Aorta (tissue), 5 donors: Measurements from ENCODE around the gene PACRG. TPM values are rescaled to one million over a fixed set of nuclear protein-coding genes. Genes with fewer than 3 reads are reported as not detected.

Experiments
- ATAC-seq: fragments of 200-7000 bp; cut with Tn5 transposase; one replicate; pipeline ENCODE4 v1.9.1; 2022; ENCODE audit warnings: moderate library complexity; ENCODE audit not compliant: low FRiP score
- DNase-seq, 2 donors: peaks; one replicate each; pipeline ENCODE4 v3.0.0-alpha.2; 2020
- H3K27ac ChIP-seq, 2 donors: one replicate each; pipeline ENCODE4 v1.5.1; 2013; ENCODE audit warnings: low read length in 2 of 2, mild to moderate bottlenecking in 2 of 2, moderate library complexity in 2 of 2, control low read depth in 1 of 2, inconsistent platforms in 1 of 2, low read depth in 1 of 2
- H3K27me3 ChIP-seq, 2 donors: one replicate each; pipeline ENCODE4 v1.6.1; 2013; ENCODE audit warnings: control low read depth in 1 of 2, low read length in 1 of 2, mild to moderate bottlenecking in 1 of 2, moderate library complexity in 1 of 2; ENCODE audit not compliant: insufficient read depth in 2 of 2, control insufficient read depth in 1 of 2
- H3K36me3 ChIP-seq, 2 donors: one replicate each; pipeline ENCODE4 v1.6.1; 2013; ENCODE audit warnings: control low read depth in 1 of 2, low read length in 1 of 2, mild to moderate bottlenecking in 1 of 2; ENCODE audit not compliant: insufficient read depth in 2 of 2, control insufficient read depth in 1 of 2
- H3K4me1 ChIP-seq, 2 donors: one replicate each; pipeline ENCODE4 v1.6.1; 2013; ENCODE audit warnings: low read length in 2 of 2, control low read depth in 1 of 2, mild to moderate bottlenecking in 1 of 2, moderate library complexity in 1 of 2; ENCODE audit not compliant: insufficient read depth in 2 of 2, control insufficient read depth in 1 of 2
- H3K4me3 ChIP-seq, 2 donors: one replicate each; pipeline ENCODE4 v1.5.1; 2013; ENCODE audit warnings: low read length in 2 of 2, control low read depth in 1 of 2, mild to moderate bottlenecking in 1 of 2
- H3K9me3 ChIP-seq: one replicate; pipeline ENCODE4 v1.6.1; 2013; ENCODE audit warnings: mild to moderate bottlenecking, low read length; ENCODE audit not compliant: control insufficient read depth
- WGBS, 2 donors: extraction: QIAGEN DNeasy Blood & Tissue Kit; methylation state at CpG; one replicate each; pipeline ENCODE4 v1.1.7; 2013; 5-methylcytosine and 5-hydroxymethylcytosine counted together
- intact Hi-C, 2 donors: fragments of 100-400 bp; cut with DNase I; formaldehyde crosslinking; loops; one replicate each; pipeline versions ENCODE4 v1.14.2 to v1.15.0; 2022
- polyA plus RNA-seq, 2 donors: library from polyadenylated mRNA; stranded (reverse); fragments of 200-250 nt; gene quantifications; one replicate each; pipeline ENCODE4 v1.2.3, GENCODE V29; 2013
- total RNA-seq, 2 donors: library from RNA; stranded (reverse); fragmentation: NEBNext Ultra II Directional; extraction: Animal tissue kit (Norgen Biotek cat#: 25700); gene quantifications; one replicate each; pipeline ENCODE4 v1.2.1, GENCODE V29; 2021
- donor health status: healthy with polysubstance abuse.
- donor health status: Bipolar disorder and iron deficiency.
- donor health status: DM: no; HTN: no; CAD: no.
- donor health status: DM: no; HTN: no; CAD: no.
- donor health status: DM: yes; HTN: yes; CAD: no.

Gene PACRG
- total and polyA plus RNA-seq, 4 donors, result 0.26 to 2.7 (median 0.54) TPM; not detected in 1

DNA sequence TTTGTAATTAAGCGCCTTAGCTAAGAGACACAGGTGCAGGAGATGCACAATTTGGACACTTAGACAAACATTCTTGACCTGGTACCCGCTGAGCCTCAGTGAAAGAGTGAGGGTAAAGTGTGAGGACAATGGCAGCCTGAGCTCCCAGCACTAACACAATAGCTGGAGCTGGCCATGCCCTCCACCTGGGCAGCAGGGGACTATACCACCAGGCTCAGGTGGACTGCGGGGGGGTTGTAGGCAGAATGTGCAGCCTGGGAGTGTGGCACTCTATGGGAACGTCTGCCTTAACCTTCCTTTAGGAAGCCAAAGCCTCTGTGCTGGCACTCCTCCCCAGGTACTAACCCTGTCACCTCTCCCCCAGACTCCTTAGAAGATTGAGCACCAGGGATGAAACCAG is 23.8 kb upstream of the PACRG start:
- ATAC-seq (peak; percentile 22), DNase-seq (peak in 1 of 2 donors; percentile 49)
- intact Hi-C loops, result no loop called here
- H3K27me3 ChIP-seq, result no peaks in the 10 kb centered on the region
- H3K4me1 ChIP-seq, result no peaks in the 10 kb centered on the region
- H3K36me3 ChIP-seq, result no peaks in the 10 kb centered on the region
- no peak overlapping the region for H3K27ac ChIP-seq
- no peaks in the 10 kb centered on the region for H3K9me3 ChIP-seq
- 85 to 93% methylated on average over 4 of the region's 4 CpGs for WGBS, 2 donors
- no peak overlapping the region for H3K4me3 ChIP-seq

DNA sequence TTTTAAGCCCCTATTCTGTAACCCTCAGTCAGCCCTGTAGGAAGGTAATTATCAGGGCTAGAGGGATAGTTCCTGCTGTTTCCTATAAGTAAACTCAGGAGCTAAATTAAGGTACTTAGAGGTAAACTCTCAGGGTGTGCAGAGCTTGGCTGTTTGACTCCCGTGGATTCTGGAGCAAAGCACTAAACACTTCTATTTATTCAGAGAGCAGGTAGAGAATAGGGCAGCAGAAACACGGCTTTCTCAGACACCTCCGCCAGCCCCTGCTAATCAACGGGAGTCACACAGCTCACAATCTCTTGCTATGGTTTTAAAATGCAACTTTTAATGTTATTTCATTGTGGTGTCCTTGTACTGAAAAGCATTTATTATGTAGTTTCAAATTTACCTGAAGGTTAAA is 22.0 kb upstream of the PACRG start:
- Histone ChIP-seq H3K27ac (no peak overlapping the region), H3K36me3 (no peaks in the 10 kb centered on the region), H3K27me3 (no peaks in the 10 kb centered on the region), H3K4me1 (no peaks in the 10 kb centered on the region), H3K4me3 (no peak overlapping the region), H3K9me3 (no peaks in the 10 kb centered on the region)
- 87 to 88% methylated on average over 4 of the region's 4 CpGs for WGBS, 2 donors
- intact Hi-C loops, result no loop called here
- ATAC-seq (no peak), DNase-seq (no peak)

DNA sequence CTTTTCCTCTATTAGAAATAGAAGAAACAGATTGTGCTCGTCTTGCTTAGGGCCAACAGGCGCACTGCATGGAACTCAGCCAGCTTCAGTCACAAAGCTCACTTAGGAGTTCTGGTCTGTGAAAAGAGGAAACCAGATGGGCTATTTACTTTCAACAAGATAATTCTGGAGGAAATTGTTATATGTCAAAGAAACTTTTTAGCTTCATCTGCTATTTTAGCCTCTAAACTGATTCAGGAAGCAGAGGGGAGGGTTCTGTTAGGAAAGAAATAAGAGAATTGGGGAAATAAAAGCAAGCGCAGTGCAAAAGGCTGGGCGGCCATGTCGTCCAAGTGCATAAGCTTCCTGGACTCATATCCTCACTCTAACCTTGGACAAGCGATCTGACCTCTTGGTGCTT is 21.5 kb upstream of the PACRG start:
- no peaks in the 10 kb centered on the region for H3K36me3 ChIP-seq
- DNase-seq (peak in 1 of 2 donors; percentile 84), ATAC-seq (no peak)
- H3K27me3 ChIP-seq, result no peaks in the 10 kb centered on the region
- 53 to 56% methylated on average over 6 of the region's 6 CpGs for WGBS, 2 donors
- no peaks in the 10 kb centered on the region for H3K4me1 ChIP-seq
- H3K4me3 ChIP-seq, result no peak overlapping the region
- H3K9me3 ChIP-seq, result no peaks in the 10 kb centered on the region
- intact Hi-C loops, result no loop called here
- no peak overlapping the region for H3K27ac ChIP-seq

DNA sequence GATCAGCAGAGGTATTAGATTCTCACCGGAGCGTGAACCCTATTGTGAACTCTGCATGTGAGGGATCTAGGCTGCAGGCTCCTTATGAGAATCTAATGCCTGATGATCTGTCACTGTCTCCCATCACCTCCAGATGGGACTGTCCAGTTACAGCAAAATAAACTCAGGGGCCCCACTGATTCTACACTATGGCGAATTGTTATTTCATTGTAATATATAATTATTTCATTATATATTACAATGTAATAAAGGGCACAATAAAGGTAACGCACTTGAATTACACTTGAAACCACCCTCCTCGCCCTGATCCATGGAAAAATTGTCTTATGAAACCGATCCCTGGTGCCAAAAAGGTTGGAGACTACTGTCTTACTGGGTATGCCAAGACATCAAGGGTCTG is 18.8 kb upstream of the PACRG start:
- H3K9me3 ChIP-seq, result no peaks in the 10 kb centered on the region
- no peaks in the 10 kb centered on the region for H3K27me3 ChIP-seq
- DNase-seq, result no peak
- H3K27ac ChIP-seq, result no peak overlapping the region
- no peak overlapping the region for H3K4me3 ChIP-seq
- no peak for ATAC-seq
- H3K4me1 ChIP-seq, result no peaks in the 10 kb centered on the region
- intact Hi-C loops, result no loop called here
- H3K36me3 ChIP-seq, result no peaks in the 10 kb centered on the region
- WGBS, 2 donors, result 97 to 98% methylated on average over 6 of the region's 6 CpGs

DNA sequence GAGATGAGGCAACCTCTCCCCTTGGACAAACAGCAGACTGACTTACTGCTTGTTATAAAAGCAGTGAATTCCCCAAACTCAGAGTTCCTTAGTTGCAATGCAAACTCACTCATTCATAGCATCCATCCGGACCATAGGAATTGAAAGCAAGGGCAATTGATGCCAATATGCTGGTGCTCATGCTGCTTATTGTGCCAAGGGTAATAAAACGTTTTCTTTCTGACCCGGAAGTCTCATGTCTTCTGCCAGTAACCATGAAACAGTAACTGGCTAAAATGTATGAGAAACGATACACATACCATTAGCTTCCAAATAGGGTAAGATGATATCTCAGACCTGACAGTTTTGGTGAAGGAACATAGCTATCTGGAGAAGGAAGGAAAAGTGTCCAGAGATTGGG is 18.3 kb upstream of the PACRG start:
- H3K9me3 ChIP-seq, result no peaks in the 10 kb centered on the region
- intact Hi-C loops, result no loop called here

DNA sequence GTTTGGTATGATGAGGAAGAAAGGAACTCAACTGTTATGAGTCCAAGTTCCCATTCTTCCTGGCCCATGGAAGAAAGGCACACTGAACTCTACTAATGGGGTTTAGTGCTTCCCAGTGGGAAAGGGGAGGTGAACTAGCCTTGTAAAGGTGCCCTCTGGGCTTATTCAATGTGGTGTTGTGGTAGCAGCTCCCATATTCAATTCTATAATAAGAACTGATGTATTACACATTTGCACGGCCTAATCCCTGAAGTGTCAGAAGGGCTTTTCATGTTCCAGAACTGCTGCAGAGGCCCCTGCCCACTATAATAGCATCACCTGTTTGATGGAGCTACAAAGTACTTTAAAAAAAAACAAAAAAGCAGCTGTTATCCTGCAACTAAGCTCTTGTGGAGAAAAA is 17.4 kb upstream of the PACRG start:
- Histone ChIP-seq H3K36me3 (no peaks in the 10 kb centered on the region), H3K4me3 (no peak overlapping the region), H3K27me3 (no peaks in the 10 kb centered on the region), H3K4me1 (no peaks in the 10 kb centered on the region), H3K27ac (no peak overlapping the region), H3K9me3 (no peaks in the 10 kb centered on the region)
- 91 to 98% methylated on average over 1 of the region's 1 CpG for WGBS, 2 donors
- intact Hi-C loops, result no loop called here
- ATAC-seq (no peak), DNase-seq (no peak)

More for the DNA sequence above, 18.3 kb upstream of the PACRG start:
- DNase-seq (no peak), ATAC-seq (no peak)
- Histone ChIP-seq H3K4me3 (no peak overlapping the region), H3K27me3 (no peaks in the 10 kb centered on the region), H3K27ac (no peak overlapping the region), H3K36me3 (no peaks in the 10 kb centered on the region), H3K4me1 (no peaks in the 10 kb centered on the region)
- WGBS, 2 donors, result 36 to 39% methylated on average over 4 of the region's 4 CpGs

DNA sequence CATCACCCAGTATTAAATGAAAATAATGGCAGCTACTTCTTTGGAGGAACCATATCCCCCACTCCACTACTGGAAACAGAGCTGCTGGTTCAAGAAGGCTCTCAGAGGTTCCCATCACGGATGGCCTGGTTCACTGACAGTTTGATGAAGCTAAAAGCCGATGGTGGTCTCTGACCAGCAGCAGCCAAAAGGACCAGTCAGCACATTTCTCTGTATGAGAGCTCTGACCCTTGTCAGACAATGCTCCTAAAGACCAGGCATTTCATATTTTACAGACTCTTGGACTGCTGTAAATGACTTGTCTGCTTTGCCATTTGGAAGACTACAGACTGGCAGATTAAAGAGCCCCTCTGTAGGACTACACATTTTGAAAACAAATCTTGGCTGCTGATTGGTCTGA is 16.8 kb upstream of the PACRG start:
- DNase-seq, result no peak
- H3K27ac ChIP-seq, result no peak overlapping the region
- H3K4me3 ChIP-seq, result no peak overlapping the region
- no peaks in the 10 kb centered on the region for H3K27me3 ChIP-seq
- H3K36me3 ChIP-seq, result no peaks in the 10 kb centered on the region
- no peaks in the 10 kb centered on the region for H3K4me1 ChIP-seq
- no peak for ATAC-seq
- H3K9me3 ChIP-seq, result no peaks in the 10 kb centered on the region
- intact Hi-C loops, result no loop called here
- 86 to 96% methylated on average over 2 of the region's 2 CpGs for WGBS, 2 donors

DNA sequence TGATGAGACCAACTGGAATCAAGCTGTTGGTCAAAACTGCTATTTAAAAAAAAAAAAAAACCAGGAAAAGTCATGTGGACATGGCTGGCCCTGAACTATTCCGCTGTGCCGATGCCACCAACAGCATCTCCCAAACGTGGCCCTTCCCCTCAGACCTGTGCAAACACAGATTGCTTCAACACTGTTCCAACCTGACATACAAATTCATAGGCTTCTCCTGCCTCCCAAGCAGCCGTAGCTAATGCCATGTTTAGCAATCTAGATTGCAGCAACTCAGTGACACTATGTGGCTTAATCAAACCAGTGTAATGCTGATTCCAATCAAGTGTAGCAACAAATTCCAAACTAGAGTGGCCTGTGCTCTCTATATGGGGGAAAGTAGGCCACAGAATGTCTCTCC is 16.4 kb upstream of the PACRG start:
- DNase-seq (no peak), ATAC-seq (no peak)
- H3K27ac ChIP-seq, result no peak overlapping the region
- H3K9me3 ChIP-seq, result no peaks in the 10 kb centered on the region
- intact Hi-C loops, result no loop called here
- 92 to 93% methylated on average over 4 of the region's 4 CpGs for WGBS, 2 donors
- H3K36me3 ChIP-seq, result no peaks in the 10 kb centered on the region
- H3K4me1 ChIP-seq, result no peaks in the 10 kb centered on the region
- no peak overlapping the region for H3K4me3 ChIP-seq
- no peaks in the 10 kb centered on the region for H3K27me3 ChIP-seq

DNA sequence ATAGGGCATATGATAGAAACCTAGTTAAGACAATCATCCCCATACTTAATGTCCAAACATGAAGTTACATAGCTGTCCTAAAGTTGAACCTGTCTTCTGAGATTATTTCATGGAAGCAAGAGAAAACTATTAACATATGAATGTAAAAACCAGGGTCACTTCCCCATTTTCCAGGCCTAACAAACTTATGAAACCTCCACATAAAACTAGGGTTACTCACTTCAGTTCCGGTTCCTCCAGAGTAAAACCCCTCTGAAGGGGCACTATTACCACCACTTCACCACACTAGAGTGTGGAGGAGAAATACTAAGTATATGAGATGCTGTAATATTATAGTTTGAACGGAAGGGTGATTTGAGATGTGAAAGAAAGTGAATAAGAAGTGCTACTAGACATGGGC is 15.1 kb upstream of the PACRG start:
- H3K9me3 ChIP-seq, result peaks cover 2% of the 10 kb centered on the region

More for the DNA sequence above, 15.1 kb upstream of the PACRG start:
- Histone ChIP-seq H3K4me1 (no peaks in the 10 kb centered on the region), H3K4me3 (no peak overlapping the region), H3K27ac (no peak overlapping the region), H3K36me3 (no peaks in the 10 kb centered on the region), H3K27me3 (no peaks in the 10 kb centered on the region)
- intact Hi-C loops, result no loop called here
- ATAC-seq, result no peak
- DNase-seq, result no peak
- 93 to 96% methylated on average over 2 of the region's 2 CpGs for WGBS, 2 donors
